HG02798 (cell line): Measurements from ENCODE around the gene PARD3B.
"Not testable (repeated sequence)": the region's sequence is repeated elsewhere in the genome, so short reads cannot be mapped to it uniquely, and the experiment has no call there.

ENCODE experiments used
- ATAC-seq: cut with Tn5 transposase; IDR thresholded peaks from one replicate; pipeline ENCODE4 v1.9.1; 2021; ENCODE audit warnings: mild to moderate bottlenecking; ENCODE audit not compliant: unreplicated experiment, poor library complexity

Gene PARD3B

GRCh38 chr2:204541637-204542036 lies 3.6 kb upstream of the PARD3B start:
- ATAC-seq = no peak

GRCh38 chr2:204542982-204543608 lies 2.2 kb upstream of the PARD3B start:
- ATAC-seq = no peak

GRCh38 chr2:204545861-204546735 lies 823 bp downstream of the PARD3B start:
- ATAC-seq = peak; percentile 10

- no peak for ATAC-seq
These were observed 5.7 kb downstream of the PARD3B start for GRCh38 chr2:204550751-204551511.

- no peak for ATAC-seq
These were observed 6.2 kb downstream of the PARD3B start for GRCh38 chr2:204551512-204551863.

GRCh38 chr2:204557604-204558003 lies 12.3 kb downstream of the PARD3B start:
- ATAC-seq = no peak

GRCh38 chr2:204559358-204559757 lies 14.1 kb downstream of the PARD3B start:
- not testable (repeated sequence) for ATAC-seq

GRCh38 chr2:204560902-204561301 lies 15.6 kb downstream of the PARD3B start:
- ATAC-seq = no peak

- ATAC-seq = no peak
These were observed 16.5 kb downstream of the PARD3B start for GRCh38 chr2:204561771-204562170.

GRCh38 chr2:204566439-204566838 lies 21.2 kb downstream of the PARD3B start:
- ATAC-seq = no peak

GRCh38 chr2:204570421-204570820 lies 25.1 kb downstream of the PARD3B start:
- no peak for ATAC-seq

GRCh38 chr2:204571041-204571440 lies 25.8 kb downstream of the PARD3B start:
- no peak for ATAC-seq

- ATAC-seq = no peak
These were observed 26.6 kb downstream of the PARD3B start for GRCh38 chr2:204571911-204572310.

- no peak for ATAC-seq
These were observed 27.9 kb downstream of the PARD3B start for GRCh38 chr2:204573221-204573620.

- no peak for ATAC-seq
These were observed 29.2 kb downstream of the PARD3B start for GRCh38 chr2:204574486-204574885.

- ATAC-seq = no peak
These were observed 30.2 kb downstream of the PARD3B start for GRCh38 chr2:204575463-204575862.

GRCh38 chr2:204576362-204576979 lies 31.2 kb downstream of the PARD3B start:
- ATAC-seq = no peak

- no peak for ATAC-seq
These were observed 33.8 kb downstream of the PARD3B start for GRCh38 chr2:204578928-204579598.

- no peak for ATAC-seq
These were observed 36.7 kb downstream of the PARD3B start for GRCh38 chr2:204581946-204582345.

- ATAC-seq = no peak
These were observed 38.5 kb downstream of the PARD3B start for GRCh38 chr2:204583773-204584172.
